WTC11 (cell line): ENCODE measurements around the gene NFATC2. TPM values are rescaled to one million over a fixed set of nuclear protein-coding genes. Genes with fewer than 3 reads are reported as not detected.

ENCODE experiments used
- ATAC-seq: fragments of 200-7000 bp; cut with Tn5 transposase; 2 replicates; pipeline ENCODE4 v1.10.0; 2021; ENCODE audit warnings: mild to moderate bottlenecking, moderate library complexity
- CTCF ChIA-PET: fragments of 300-600 bp; sonication (Branson Sonifier 250); formaldehyde crosslinking; loops from one replicate; lab custom pipeline; 2021; ENCODE audit warnings: antibody characterized with exemption; lab: Charles Lee
- POLR2A ChIA-PET: fragments of 350-600 bp; sonication (Branson Sonifier 250); formaldehyde crosslinking; loops from one replicate; lab custom pipeline; 2021; ENCODE audit warnings: antibody characterized with exemption; lab: Charles Lee
- DNase-seq: peaks from one replicate; pipeline ENCODE4 v3.0.0; 2021; ENCODE audit warnings: low spot score
- H3K27ac Mint-ChIP-seq: 2 replicates; pipeline ENCODE4 v1.8.0; 2021; ENCODE audit warnings: mixed read lengths
- H3K27me3 Mint-ChIP-seq: 2 replicates; pipeline ENCODE4 v1.8.0; 2021; ENCODE audit warnings: low read depth, mild to moderate bottlenecking, moderate library complexity, mixed read lengths
- H3K36me3 Mint-ChIP-seq: 2 replicates; pipeline ENCODE4 v1.8.0; 2021; ENCODE audit warnings: mixed read lengths
- H3K4me1 Mint-ChIP-seq: 2 replicates; pipeline ENCODE4 v1.8.0; 2022; ENCODE audit warnings: mixed read lengths
- H3K4me3 Mint-ChIP-seq: 2 replicates; pipeline ENCODE4 v1.8.0; 2021; ENCODE audit warnings: mild to moderate bottlenecking, moderate library complexity, mixed read lengths
- H3K9me3 Mint-ChIP-seq: 2 replicates; pipeline ENCODE4 v1.8.0; 2021; ENCODE audit warnings: mixed read lengths
- AFF4 ChIP-seq: sonication (generic); formaldehyde crosslinking; IDR thresholded peaks from 2 replicates; pipeline ENCODE4 v1.8.1; 2023; ENCODE audit warnings: mild to moderate bottlenecking, missing genetic modification reagents, borderline replicate concordance
- CREM ChIP-seq: sonication (generic); formaldehyde crosslinking; IDR thresholded peaks from 2 replicates; pipeline ENCODE4 v1.8.1; 2022; ENCODE audit warnings: mild to moderate bottlenecking, missing genetic modification reagents, moderate library complexity
- E2F4 ChIP-seq: sonication (generic); formaldehyde crosslinking; IDR thresholded peaks from 2 replicates; pipeline ENCODE4 v1.8.1; 2022; ENCODE audit warnings: low read depth, mild to moderate bottlenecking, moderate library complexity, missing genetic modification reagents, borderline replicate concordance
- FOXK1 ChIP-seq: sonication (generic); formaldehyde crosslinking; IDR thresholded peaks from 2 replicates; pipeline ENCODE4 v1.8.0; 2022; ENCODE audit warnings: mild to moderate bottlenecking, moderate library complexity, missing genetic modification reagents
- GABPB1 ChIP-seq: sonication (generic); formaldehyde crosslinking; IDR thresholded peaks from 2 replicates; pipeline ENCODE4 v1.8.1; 2023; ENCODE audit warnings: mild to moderate bottlenecking, missing genetic modification reagents
- GRHL2 ChIP-seq: fragments of 250-450 bp; sonication (Bioruptor Pico); IDR thresholded peaks from 2 replicates; pipeline ENCODE4 v1.8.0; 2022; ENCODE audit warnings: mild to moderate bottlenecking, moderate library complexity; ENCODE audit not compliant: insufficient replicate concordance, severe bottlenecking
- HMGA2 ChIP-seq: fragments of 250-450 bp; sonication (Bioruptor Pico); IDR thresholded peaks from 2 replicates; pipeline ENCODE4 v1.4.0; 2021; ENCODE audit warnings: mild to moderate bottlenecking, moderate library complexity
- IRF1 ChIP-seq: sonication (generic); formaldehyde crosslinking; IDR thresholded peaks from 2 replicates; pipeline ENCODE4 v1.8.0; 2023; ENCODE audit warnings: missing genetic modification reagents
- JUN ChIP-seq: sonication (generic); formaldehyde crosslinking; IDR thresholded peaks from 2 replicates; pipeline ENCODE4 v1.8.0; 2023; ENCODE audit warnings: mild to moderate bottlenecking, missing genetic modification reagents
- KAT7 ChIP-seq: sonication (generic); formaldehyde crosslinking; IDR thresholded peaks from 2 replicates; pipeline ENCODE4 v1.8.1; 2023; ENCODE audit warnings: missing genetic modification reagents, mild to moderate bottlenecking, borderline replicate concordance
- NR1H2 ChIP-seq: sonication (generic); formaldehyde crosslinking; IDR thresholded peaks from 2 replicates; pipeline ENCODE4 v1.9.0; 2021; ENCODE audit warnings: mild to moderate bottlenecking, moderate library complexity, missing genetic modification reagents
- OVOL2 ChIP-seq: fragments of 250-450 bp; sonication (Bioruptor Pico); IDR thresholded peaks from 2 replicates; pipeline ENCODE4 v1.9.0; 2021; ENCODE audit warnings: mild to moderate bottlenecking, borderline replicate concordance
- RORB ChIP-seq: fragments of 250-450 bp; sonication (Bioruptor Pico); IDR thresholded peaks from 2 replicates; pipeline ENCODE4 v1.9.0; 2021; ENCODE audit warnings: mild to moderate bottlenecking
- STAT6 ChIP-seq: sonication (generic); formaldehyde crosslinking; conservative IDR thresholded peaks from 2 replicates; pipeline ENCODE4 v1.8.1; 2023; ENCODE audit warnings: mild to moderate bottlenecking, low read depth, missing genetic modification reagents, moderate library complexity
- TEAD1 ChIP-seq: sonication (generic); formaldehyde crosslinking; IDR thresholded peaks from 2 replicates; pipeline ENCODE4 v1.8.0; 2022; ENCODE audit warnings: mild to moderate bottlenecking, missing genetic modification reagents
- USF1 ChIP-seq: sonication (generic); formaldehyde crosslinking; IDR thresholded peaks from 2 replicates; pipeline ENCODE4 v1.8.0; 2022; ENCODE audit warnings: mild to moderate bottlenecking, missing genetic modification reagents
- ZNF219 ChIP-seq: sonication (generic); formaldehyde crosslinking; IDR thresholded peaks from 2 replicates; pipeline ENCODE4 v1.8.0; 2023; ENCODE audit warnings: missing genetic modification reagents, mild to moderate bottlenecking, borderline replicate concordance
- ZNF317 ChIP-seq: sonication (generic); formaldehyde crosslinking; IDR thresholded peaks from 2 replicates; pipeline ENCODE4 v1.8.1; 2023; ENCODE audit warnings: low read depth, mild to moderate bottlenecking, moderate library complexity, missing genetic modification reagents, borderline replicate concordance
- ZNF396 ChIP-seq: fragments of 250-450 bp; sonication (Bioruptor Pico); IDR thresholded peaks from 2 replicates; pipeline ENCODE4 v1.8.0; 2021; ENCODE audit warnings: mild to moderate bottlenecking, moderate library complexity, borderline replicate concordance
- ZNF671 ChIP-seq: fragments of 250-450 bp; sonication (Bioruptor Pico); IDR thresholded peaks from 2 replicates; pipeline ENCODE4 v1.8.0; 2021; ENCODE audit warnings: mild to moderate bottlenecking
- total RNA-seq: library from RNA; stranded (reverse); gene quantifications from 3 replicates; pipeline ENCODE4 v1.2.3, GENCODE V29; 2021

The NFATC2 gene
- total RNA-seq, 1 experiment from 2014 or later, result 1.7 TPM

GRCh38 chr20:51380401-51381385, 161.8 kb downstream of the NFATC2 start:
- no peak overlapping the region for H3K4me3 Mint-ChIP-seq
- TF ChIP-seq ZNF219 (CRISPR knock-in tag) (no peak), FOXK1 (CRISPR knock-in tag) (no peak), GRHL2 (CRISPR knock-in tag) (no peak), STAT6 (CRISPR knock-in tag) (no peak), JUN (CRISPR knock-in tag) (no peak), KAT7 (CRISPR knock-in tag) (no peak), TEAD1 (CRISPR knock-in tag) (no peak), ZNF671 (CRISPR knock-in tag) (no peak), OVOL2 (CRISPR knock-in tag) (no peak), USF1 (CRISPR knock-in tag) (no peak)
- TF ChIP-seq, all 79 proteins: peak for 0

GRCh38 chr20:51379601-51380341, 162.7 kb downstream of the NFATC2 start:
- POLR2A ChIA-PET, result interaction anchor here (0.6 kb wide), 1 partner anchor 417 kb away, joined by 3 read pairs; no protein-coding TSS in a partner anchor
- no peak for DNase-seq
- H3K9me3 Mint-ChIP-seq, result no peaks in the 10 kb centered on the region
- no peaks in the 10 kb centered on the region for H3K27me3 Mint-ChIP-seq
- H3K27ac Mint-ChIP-seq, result no peak overlapping the region
- H3K4me1 Mint-ChIP-seq, result peaks cover 8% of the 10 kb centered on the region
- no peak for ATAC-seq
- CTCF ChIA-PET, result interaction anchor here (0.7 to 3.2 kb wide), 5 partner anchors 200 to 392 kb away, joined by 3 to 24 read pairs (median 4); no protein-coding TSS in a partner anchor
- H3K36me3 Mint-ChIP-seq, result no peaks in the 10 kb centered on the region
- H3K4me3 Mint-ChIP-seq, result no peak overlapping the region
- TF ChIP-seq USF1 (CRISPR knock-in tag) (no peak), ZNF317 (CRISPR knock-in tag) (no peak), RORB (CRISPR knock-in tag) (no peak), KAT7 (CRISPR knock-in tag) (no peak), NR1H2 (CRISPR knock-in tag) (no peak), AFF4 (CRISPR knock-in tag) (no peak), ZNF396 (CRISPR knock-in tag) (no peak), IRF1 (CRISPR knock-in tag) (no peak), HMGA2 (CRISPR knock-in tag) (no peak), CREM (no peak), E2F4 (CRISPR knock-in tag) (no peak), GABPB1 (CRISPR knock-in tag) (no peak)

More at GRCh38 chr20:51380401-51381385, 161.8 kb downstream of the NFATC2 start:
- no peak for ATAC-seq
- Mint-ChIP-seq H3K9me3 (no peaks in the 10 kb centered on the region), H3K36me3 (no peaks in the 10 kb centered on the region), H3K27me3 (no peaks in the 10 kb centered on the region), H3K27ac (no peak overlapping the region), H3K4me1 (peaks cover 9% of the 10 kb centered on the region)
- no peak for DNase-seq
- ChIA-PET POLR2A (interaction anchor here (0.6 kb wide), 1 partner anchor 416 kb away, joined by 3 read pairs; no protein-coding TSS in a partner anchor), CTCF (interaction anchor here (0.8 to 3.2 kb wide), 6 partner anchors 214 to 393 kb away, joined by 3 to 24 read pairs (median 6); no protein-coding TSS in a partner anchor)
